OCI-LY3 (cell line): ENCODE data around the gene DTNBP1.

Experiments used
- CTCF ChIP-seq: fragments of 200-600, 300-600 bp; sonication (generic); IDR thresholded peaks from 2 replicates; pipeline ENCODE4 v1.5.1; 2014; ENCODE audit warnings: antibody characterized with exemption, low read length, low read depth
- EZH2phosphoT487 ChIP-seq: fragments of 200-600 bp; shearing (Covaris generic); IDR thresholded peaks from 2 replicates; pipeline ENCODE4 v1.6.1; 2018; ENCODE audit warnings: antibody characterized with exemption, mixed run types, low read depth

- TF ChIP-seq CTCF (no peak), EZH2phosphoT487 (no peak)
These were observed 141.2 kb downstream of the DTNBP1 start for GRCh38 chr6:15521582-15521981.
